H1 (cell line): ENCODE results near the gene ROBO2.

Source experiments
- ATF3 ChIP-seq: IDR thresholded peaks from 2 replicates; pipeline ENCODE4 v1.6.1; 2011; ENCODE audit warnings: low read depth, mild to moderate bottlenecking, low read length; ENCODE audit not compliant: insufficient read depth
- BACH1 ChIP-seq: IDR thresholded peaks from 2 replicates; pipeline ENCODE4 v1.6.1; 2012; ENCODE audit warnings: low read length, improper control_type of control experiment
- CHD2 ChIP-seq: IDR thresholded peaks from 2 replicates; pipeline ENCODE4 v1.6.1; 2012; ENCODE audit warnings: low read length, improper control_type of control experiment
- CTCF ChIP-seq, 3 experiments: IDR thresholded peaks; 1 replicate in 2 of 3; 2 replicates in 1 of 3; pipeline versions ENCODE4 v1.5.1 to v1.6.1; 2011; ENCODE audit warnings: low read length in 3 of 3, mild to moderate bottlenecking in 3 of 3, inconsistent platforms in 2 of 3, low read depth in 1 of 3, moderate library complexity in 1 of 3; ENCODE audit not compliant: insufficient read depth in 1 of 3; ENCODE audit errors: control extremely low read depth in 1 of 3
- EP300 ChIP-seq, 2 experiments: IDR thresholded peaks; 1 replicate in 1 of 2; 2 replicates in 1 of 2; pipeline ENCODE4 v1.6.1; 2011 to 2012; ENCODE audit warnings: low read depth in 2 of 2, low read length in 2 of 2, mild to moderate bottlenecking in 2 of 2, borderline replicate concordance in 1 of 2, inconsistent platforms in 1 of 2, moderate library complexity in 1 of 2
- GTF2F1 ChIP-seq: IDR thresholded peaks from 2 replicates; pipeline ENCODE4 v1.6.1; 2012; ENCODE audit warnings: low read depth, low read length, improper control_type of control experiment, borderline replicate concordance
- KDM1A ChIP-seq: fragments of 200-600, 300-600 bp; sonication (generic); IDR thresholded peaks from 2 replicates; pipeline ENCODE4 v1.7.1; 2016; ENCODE audit warnings: mild to moderate bottlenecking, low read length, borderline replicate concordance
- NANOG ChIP-seq: IDR thresholded peaks from 2 replicates; pipeline ENCODE4 v1.6.1; 2011; ENCODE audit warnings: low read length, low read depth, mild to moderate bottlenecking, inconsistent platforms; ENCODE audit not compliant: insufficient read depth, poor library complexity, severe bottlenecking
- POLR2A ChIP-seq, 2 experiments: IDR thresholded peaks; 1 replicate in 1 of 2; 2 replicates in 1 of 2; pipeline ENCODE4 v1.6.1; 2011; ENCODE audit warnings: low read depth in 2 of 2, low read length in 2 of 2, mild to moderate bottlenecking in 2 of 2; ENCODE audit errors: control extremely low read depth in 1 of 2
- POLR2AphosphoS5 ChIP-seq: IDR thresholded peaks from 2 replicates; pipeline ENCODE4 v1.6.1; 2011; ENCODE audit warnings: low read depth, low read length
- SUZ12 ChIP-seq: fragments of 200-600 bp; sonication (generic); IDR thresholded peaks from 2 replicates; pipeline ENCODE4 v1.6.1; 2012; ENCODE audit warnings: mild to moderate bottlenecking, inconsistent platforms, low read length, moderate library complexity, mixed read lengths
- YY1 ChIP-seq: IDR thresholded peaks from 2 replicates; pipeline ENCODE4 v1.6.1; 2011; ENCODE audit warnings: low read depth, mild to moderate bottlenecking, low read length

GRCh38 chr3:77329116-77329515 lies 289.2 kb downstream of the ROBO2 start:
- TF ChIP-seq CTCF (IDR thresholded peaks at IDR 0.05; ENCODE audit: control extremely low read depth in 1 of 3, insufficient read depth in 1 of 3, low read depth in 1 of 3, low read length in 3 of 3) (no peak), KDM1A (no peak), EP300 (IDR thresholded peaks at IDR 0.05; ENCODE audit: borderline replicate concordance in 1 of 2, low read depth in 2 of 2, low read length in 2 of 2) (no peak), NANOG (no peak), CHD2 (no peak), POLR2A (IDR thresholded peaks at IDR 0.05; ENCODE audit: control extremely low read depth in 1 of 2, low read depth in 2 of 2, low read length in 2 of 2) (no peak), BACH1 (no peak), SUZ12 (no peak), ATF3 (no peak), GTF2F1 (no peak), YY1 (no peak), POLR2AphosphoS5 (no peak)
